ENCODE results near the gene CAMK2G. TPM values are rescaled to one million over a fixed set of nuclear protein-coding genes. Genes with fewer than 3 reads are reported as not detected.
A peak's percentile ranks its signal among the peaks of the same experiment; 100 is the strongest.

CAMK2G gene
- total RNA-seq, 1 experiment from 2014 or later = 147 TPM

DNA sequence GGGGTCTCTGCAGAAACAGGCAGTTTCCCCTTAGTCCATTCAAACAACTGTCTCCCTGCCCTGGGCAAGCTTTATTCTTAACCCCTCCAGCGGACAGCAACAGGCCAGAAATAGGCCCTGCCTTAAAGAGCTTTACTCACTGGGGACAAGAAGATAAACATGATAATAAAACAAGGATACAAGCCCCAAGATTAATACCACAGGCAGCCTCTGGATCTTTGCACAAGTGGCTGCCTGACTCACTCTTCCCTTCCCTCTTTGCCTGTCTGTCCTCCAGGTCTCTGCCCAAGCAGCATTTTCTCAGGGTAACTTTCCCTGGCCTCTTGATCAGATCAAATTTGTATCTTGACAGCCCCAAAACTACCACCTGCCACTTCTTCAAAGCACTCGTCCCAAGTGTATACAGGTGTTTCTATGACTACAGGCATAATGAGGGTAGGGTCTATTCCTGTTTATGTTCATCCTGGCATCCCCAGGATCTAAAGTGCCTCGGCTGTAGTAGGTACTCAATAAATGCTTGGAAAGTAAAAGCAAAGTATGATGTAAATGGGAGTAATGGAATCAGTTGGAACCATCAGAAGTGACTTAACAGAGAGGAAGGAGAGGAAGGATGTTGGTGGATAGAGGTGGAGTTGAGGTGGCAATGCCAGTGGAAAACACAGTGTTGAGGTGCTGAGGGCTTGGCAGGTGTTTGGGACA is 7.0 kb upstream of the CAMK2G start:
- no peak overlapping the region for H2AFZ ChIP-seq
- H3K4me3 ChIP-seq = no peak overlapping the region
- peaks cover 20% of the 10 kb centered on the region for H3F3A ChIP-seq (ENCODE audit: insufficient read depth, low read depth)
- ChIA-PET POLR2A (ENCODE audit: unreplicated experiment) (interaction anchor here (0.7 kb wide), 1 partner anchor 118 kb away, joined by 29 read pairs; no protein-coding TSS in a partner anchor), CTCF (interaction anchor here (0.6 to 0.7 kb wide), 2 partner anchors 58 to 1291 kb away, joined by 4 to 9 read pairs; no protein-coding TSS in a partner anchor)
- no peaks in the 10 kb centered on the region for H3K36me3 ChIP-seq (ENCODE audit: low read depth)
- TF ChIP-seq CTCF (conservative IDR thresholded peaks at IDR 0.05) (no peak), EZH2 (IDR thresholded peaks at IDR 0.05; ENCODE audit: low read depth) (no peak)
- no peaks in the 10 kb centered on the region; the same call in 1 of the 2 replicates for H3K79me2 ChIP-seq (ENCODE audit: low read depth)
- H3K4me2 ChIP-seq = no peak overlapping the region
- DNase-seq = no peak
- BruUV-seq (replicated peaks) = no TSS peak
- no peaks in the 10 kb centered on the region for H3K9me3 ChIP-seq (ENCODE audit: insufficient read depth, low read depth)
- H4K20me1 ChIP-seq (ENCODE audit: insufficient read depth) = no peaks in the 10 kb centered on the region
- intact Hi-C loops (cut with micrococcal nuclease; ENCODE audit: unreplicated experiment) = loop anchor here (10.0 kb wide), 2 partner anchors 1223 to 1353 kb away; partner anchors contain the start of gene COMTD1
- no peaks in the 10 kb centered on the region for H3K27me3 ChIP-seq (ENCODE audit: insufficient read depth, low read depth)
- H3K27ac ChIP-seq = no peak overlapping the region
- no peaks in the 10 kb centered on the region for H3K9me2 ChIP-seq (ENCODE audit: insufficient read depth)
- peaks cover 38% of the 10 kb centered on the region for H3K4me1 ChIP-seq (replicated peaks; ENCODE audit: insufficient read depth)

DNA sequence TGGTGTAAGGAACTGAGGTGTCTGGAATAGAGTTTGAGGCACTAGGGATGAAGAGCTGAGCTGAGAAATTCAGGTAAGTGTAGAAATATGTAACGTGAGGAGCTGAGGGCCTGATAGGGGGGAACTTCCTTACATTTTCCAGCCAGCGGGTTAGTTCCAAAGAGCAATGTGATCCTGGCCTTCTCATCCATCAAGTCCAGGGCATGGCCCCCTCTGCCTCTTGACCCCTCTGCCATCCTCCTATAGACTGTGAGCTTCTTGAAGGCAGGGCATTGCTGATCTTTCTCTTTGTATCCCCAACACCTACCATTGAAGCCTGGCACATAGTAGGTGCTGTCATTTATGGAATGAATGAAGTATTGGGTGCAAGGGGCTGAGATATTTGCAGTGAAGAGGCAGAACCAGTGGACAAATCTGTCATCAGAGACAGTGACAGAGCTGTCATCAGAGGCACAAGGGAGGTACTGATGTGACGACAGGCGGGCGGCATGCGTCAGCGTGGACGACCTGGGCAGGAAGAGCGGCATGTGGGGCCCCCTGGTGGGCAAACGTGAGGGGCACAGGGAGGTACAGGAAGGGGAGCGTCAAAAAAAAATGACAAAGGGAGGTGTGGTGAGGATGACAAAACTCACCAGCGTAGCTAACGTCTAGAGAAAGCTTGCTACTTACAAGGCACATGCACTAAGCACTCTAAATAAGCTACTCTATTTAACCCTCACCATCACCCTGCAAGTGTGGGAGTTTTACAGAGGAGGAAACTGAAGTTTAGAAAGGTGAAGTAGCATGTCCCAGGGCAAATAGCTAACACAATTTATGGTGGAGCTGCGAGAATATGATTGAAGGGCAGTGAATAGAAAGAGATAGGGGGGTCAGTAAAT is 5.2 kb upstream of the CAMK2G start:
- Histone ChIP-seq H4K20me1 (ENCODE audit: insufficient read depth) (no peaks in the 10 kb centered on the region), H3F3A (ENCODE audit: insufficient read depth, low read depth) (peaks cover 34% of the 10 kb centered on the region; the same call in 1 of the 2 replicates), H3K9me3 (ENCODE audit: insufficient read depth, low read depth) (no peaks in the 10 kb centered on the region), H2AFZ (no peak overlapping the region), H3K27me3 (ENCODE audit: insufficient read depth, low read depth) (no peaks in the 10 kb centered on the region), H3K79me2 (ENCODE audit: low read depth) (peaks cover 4% of the 10 kb centered on the region; the same call in 1 of the 2 replicates), H3K36me3 (ENCODE audit: low read depth) (no peaks in the 10 kb centered on the region), H3K4me2 (peak overlapping the region; percentile 23), H3K27ac (no peak overlapping the region), H3K4me1 (replicated peaks; ENCODE audit: insufficient read depth) (peaks cover 50% of the 10 kb centered on the region), H3K4me3 (no peak overlapping the region), H3K9me2 (ENCODE audit: insufficient read depth) (no peaks in the 10 kb centered on the region)
- DNase-seq = peak; percentile 78 to 91
- ChIA-PET POLR2A (ENCODE audit: unreplicated experiment) (interaction anchor here (0.6 to 0.8 kb wide), 7 partner anchors 8 to 271 kb away, joined by 3 to 29 read pairs (median 4); partner anchors contain the start of gene AP3M1), CTCF (interaction anchor here (0.5 to 2.3 kb wide), 19 partner anchors 8 to 848 kb away, joined by 3 to 18 read pairs (median 4); no protein-coding TSS in a partner anchor)
- no peak for TF ChIP-seq EZH2 (IDR thresholded peaks at IDR 0.05; ENCODE audit: low read depth)
- TF ChIP-seq CTCF (conservative IDR thresholded peaks at IDR 0.05) = peak; percentile 93
- no TSS peak for BruUV-seq (replicated peaks)
- intact Hi-C loops (cut with micrococcal nuclease; ENCODE audit: unreplicated experiment) = loop anchor here (1.0 to 10.0 kb wide), 5 partner anchors 30 to 1355 kb away; partner anchors contain the start of genes COMTD1 and ZSWIM8

DNA sequence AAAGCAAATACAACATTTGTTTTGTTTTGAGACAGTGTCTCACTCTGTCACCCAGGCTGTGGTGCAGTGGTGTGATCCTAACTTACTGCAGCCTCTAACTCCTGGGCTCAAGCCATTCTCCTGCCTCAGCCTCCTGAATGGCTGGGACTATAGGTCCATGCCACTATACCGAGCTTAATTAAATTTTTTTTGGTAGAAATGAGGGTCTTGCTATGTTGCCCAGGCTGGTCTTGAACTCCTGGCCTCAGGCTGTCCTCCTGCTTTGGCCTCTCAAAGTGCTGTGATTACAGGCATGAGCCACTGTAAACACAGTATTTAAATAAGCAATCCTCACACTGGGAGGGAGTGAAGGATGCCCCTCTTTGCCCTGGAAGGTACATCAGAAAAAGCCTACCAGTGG is 4.0 kb upstream of the CAMK2G start:
- H3K27ac ChIP-seq = no peak overlapping the region
- no peaks in the 10 kb centered on the region for H3K27me3 ChIP-seq (ENCODE audit: insufficient read depth, low read depth)
- H3K4me3 ChIP-seq = no peak overlapping the region
- peaks cover 8% of the 10 kb centered on the region for H3K79me2 ChIP-seq (ENCODE audit: low read depth)
- peaks cover 34% of the 10 kb centered on the region; the same call in 1 of the 2 replicates for H3F3A ChIP-seq (ENCODE audit: insufficient read depth, low read depth)
- H2AFZ ChIP-seq = no peak overlapping the region
- H3K36me3 ChIP-seq (ENCODE audit: low read depth) = no peaks in the 10 kb centered on the region
- H4K20me1 ChIP-seq (ENCODE audit: insufficient read depth) = no peaks in the 10 kb centered on the region
- ChIA-PET POLR2A (ENCODE audit: unreplicated experiment) (interaction anchor here (0.6 kb wide), 1 partner anchor 272 kb away, joined by 3 read pairs; the partner anchor contains the start of gene AP3M1), CTCF (interaction anchor here (0.6 to 2.3 kb wide), 4 partner anchors 29 to 209 kb away, joined by 4 to 18 read pairs (median 12); no protein-coding TSS in a partner anchor)
- BruUV-seq (replicated peaks) = no TSS peak
- H3K4me1 ChIP-seq (replicated peaks; ENCODE audit: insufficient read depth) = peaks cover 46% of the 10 kb centered on the region
- intact Hi-C loops (cut with micrococcal nuclease; ENCODE audit: unreplicated experiment) = loop anchor here (5.0 kb wide), 2 partner anchors 91 to 226 kb away; partner anchors contain the start of gene ZSWIM8
- DNase-seq = no peak
- no peak overlapping the region for H3K4me2 ChIP-seq
- TF ChIP-seq CTCF (conservative IDR thresholded peaks at IDR 0.05) = no peak
- no peak for TF ChIP-seq EZH2 (IDR thresholded peaks at IDR 0.05; ENCODE audit: low read depth)
- no peaks in the 10 kb centered on the region for H3K9me2 ChIP-seq (ENCODE audit: insufficient read depth)
- no peaks in the 10 kb centered on the region for H3K9me3 ChIP-seq (ENCODE audit: insufficient read depth, low read depth)
